ENCODE measurements around the gene ST6GALNAC2.

ST6GALNAC2 gene

DNA sequence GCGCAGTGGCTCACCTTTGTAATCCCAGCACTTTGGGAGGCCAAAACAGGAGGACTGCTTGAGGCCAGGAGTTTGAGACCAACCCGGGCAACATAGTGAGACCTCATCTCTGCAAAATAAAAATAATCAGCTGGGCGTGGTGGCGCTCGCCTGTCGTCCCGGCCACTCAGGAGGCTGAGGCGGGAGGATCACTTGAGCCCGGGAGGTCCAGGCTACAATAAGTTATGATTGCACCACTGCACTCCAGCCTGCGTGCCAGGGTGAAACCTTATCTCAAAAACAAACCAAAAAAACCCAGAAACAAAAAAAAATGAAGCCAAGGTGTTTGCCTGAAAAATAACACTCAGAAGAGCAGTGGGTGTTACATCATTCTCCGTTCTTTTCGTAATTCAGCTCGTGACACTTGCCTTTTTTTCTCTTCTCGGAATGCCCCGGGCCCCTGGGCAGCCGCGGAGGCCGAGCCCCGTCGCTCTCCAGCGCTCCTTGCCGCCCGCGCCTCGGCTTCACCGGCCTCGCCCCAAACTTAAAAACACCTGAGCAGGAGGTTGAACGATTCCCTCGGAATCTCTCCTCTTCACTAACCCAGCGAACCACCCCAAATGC lies 28.8 kb downstream of the ST6GALNAC2 start:
- no peak for DNase-seq (ENCODE audit: low read depth in 2 of 2)

DNA sequence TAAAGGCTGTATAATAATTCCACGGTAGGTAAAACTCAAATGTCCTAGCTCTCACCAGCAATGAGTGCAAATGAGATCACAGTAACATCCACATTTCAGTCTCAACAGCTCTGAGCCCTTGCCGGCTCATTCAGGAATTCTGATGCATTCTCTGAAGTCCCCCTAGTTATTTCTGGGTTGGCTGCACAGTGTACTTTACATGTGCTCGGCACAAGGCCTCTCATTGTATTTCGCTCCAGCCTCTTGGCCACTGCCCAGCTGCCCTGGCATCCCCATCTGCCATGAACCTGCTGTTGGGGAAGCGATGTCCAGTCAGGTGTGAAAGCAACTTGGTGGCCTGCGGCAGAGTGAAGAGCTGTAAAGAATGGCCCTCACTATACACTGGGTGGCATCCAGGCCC lies 31.5 kb downstream of the ST6GALNAC2 start:
- no peak for DNase-seq (ENCODE audit: low read depth in 2 of 2)

DNA sequence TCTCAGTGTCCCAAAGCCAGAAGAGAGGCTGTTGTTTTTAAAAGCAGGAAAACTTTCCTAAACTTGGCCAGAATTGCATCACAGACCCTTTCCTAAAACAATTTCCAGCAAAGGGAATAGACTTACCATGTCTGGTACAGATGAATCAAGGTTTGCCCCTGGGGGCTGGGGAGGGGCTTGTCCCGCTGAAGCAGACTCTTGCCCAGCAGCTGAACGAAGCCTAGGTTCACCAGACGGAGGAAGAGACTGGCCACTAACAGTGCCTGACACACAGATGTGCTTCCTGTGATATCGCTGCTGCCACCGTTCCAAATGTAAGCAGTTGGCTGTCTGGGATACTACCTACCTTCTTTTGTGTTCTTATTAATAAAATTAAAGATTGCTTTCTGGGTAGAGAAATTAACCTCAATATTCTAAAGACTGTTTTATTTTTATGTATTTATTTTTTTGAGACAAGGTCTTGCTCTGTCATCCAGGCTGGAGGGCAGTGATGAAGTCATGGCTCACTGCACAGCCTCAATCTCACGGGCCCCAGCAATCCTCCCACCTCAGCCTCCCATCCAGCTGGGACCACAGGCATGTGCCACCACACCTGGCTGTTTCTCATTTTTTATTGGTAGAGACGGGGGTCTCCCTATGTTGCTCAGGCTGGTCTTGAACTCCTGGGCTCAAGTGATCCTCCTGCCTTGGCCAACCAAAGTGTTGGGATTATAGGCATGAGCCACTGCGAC lies 32.3 kb downstream of the ST6GALNAC2 start:
- no peak for DNase-seq (ENCODE audit: low read depth in 2 of 2)

DNA sequence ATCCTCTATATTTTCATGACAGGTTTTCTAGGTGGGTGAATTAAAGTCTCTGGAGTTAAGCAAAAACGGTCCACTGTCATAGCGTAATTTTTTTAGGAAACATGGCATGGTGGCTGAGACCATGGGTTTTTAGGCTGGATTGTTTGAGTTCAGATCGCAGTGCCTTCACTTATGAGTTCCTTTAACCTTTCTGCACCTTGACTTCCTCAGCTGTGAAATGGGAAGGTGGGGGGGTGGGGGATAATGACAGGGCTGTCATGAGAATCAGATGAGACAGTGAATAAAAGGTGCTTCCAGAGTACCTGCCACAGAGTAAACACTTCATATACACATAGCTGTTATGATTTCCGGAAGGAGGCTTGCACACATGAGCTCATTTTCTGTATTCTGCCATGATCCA lies 34.0 kb downstream of the ST6GALNAC2 start:
- no peak for DNase-seq (ENCODE audit: low read depth in 2 of 2)

DNA sequence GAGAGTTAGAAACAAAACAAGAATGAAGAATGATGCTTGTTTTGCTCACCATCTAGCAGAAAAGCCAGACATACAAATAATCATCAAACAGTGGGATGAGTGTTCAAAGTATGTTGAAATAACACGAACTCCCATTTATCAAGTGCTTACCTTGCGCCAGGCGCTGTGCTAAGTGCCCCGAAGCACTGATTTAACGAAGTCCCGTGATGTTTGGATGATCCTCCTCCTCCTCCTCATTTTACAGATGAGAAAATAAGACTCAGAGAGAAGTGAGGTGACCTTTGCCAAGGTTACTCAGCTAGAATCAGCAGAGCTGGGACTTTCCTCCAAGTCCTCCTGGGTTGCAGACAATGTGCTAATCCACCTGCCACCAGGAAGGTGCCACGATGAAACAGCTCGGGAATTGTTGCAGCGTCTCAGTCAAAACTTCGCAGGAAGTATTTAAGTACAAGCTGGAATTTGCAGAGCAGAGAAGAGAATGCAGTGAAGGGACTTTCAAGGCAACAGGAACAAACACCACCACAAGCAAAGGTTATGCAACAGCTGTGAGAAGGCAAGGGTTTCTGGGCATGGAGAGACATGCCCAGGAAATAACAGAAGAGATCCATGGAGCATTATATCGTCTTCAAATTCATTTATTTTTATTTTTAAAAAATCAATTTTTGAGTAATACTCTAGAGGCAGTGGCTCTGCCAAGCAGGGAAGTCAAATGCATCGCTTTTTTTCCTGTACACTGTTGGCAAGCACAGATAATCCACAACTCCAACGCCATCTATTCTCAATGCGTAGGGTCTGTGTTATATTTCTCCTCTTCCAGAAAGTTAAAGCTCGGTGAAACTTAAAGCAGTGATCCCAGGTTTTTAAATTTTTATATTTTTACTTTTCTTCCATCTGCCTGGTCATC lies 34.7 kb downstream of the ST6GALNAC2 start:
- DNase-seq (ENCODE audit: low read depth in 2 of 2) = no peak

DNA sequence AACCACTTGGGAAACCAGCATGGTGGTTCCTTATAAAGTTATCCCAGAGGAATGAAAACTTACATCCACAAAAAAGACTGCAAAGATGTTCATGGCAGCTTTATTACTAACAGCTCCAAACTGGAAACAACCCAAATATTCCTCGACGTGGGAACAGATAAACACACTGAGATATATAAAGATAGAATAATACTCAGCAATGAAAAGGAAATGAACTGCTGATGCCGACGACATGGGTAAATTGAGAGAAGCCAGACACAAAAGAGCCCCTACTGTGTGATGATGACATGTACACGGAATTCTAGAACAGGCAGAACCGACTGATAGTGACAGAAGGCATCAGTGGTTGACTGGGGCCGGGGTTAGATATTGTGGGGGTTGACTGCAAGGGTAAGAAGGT lies 36.1 kb downstream of the ST6GALNAC2 start:
- DNase-seq (ENCODE audit: low read depth in 2 of 2) = no peak

DNA sequence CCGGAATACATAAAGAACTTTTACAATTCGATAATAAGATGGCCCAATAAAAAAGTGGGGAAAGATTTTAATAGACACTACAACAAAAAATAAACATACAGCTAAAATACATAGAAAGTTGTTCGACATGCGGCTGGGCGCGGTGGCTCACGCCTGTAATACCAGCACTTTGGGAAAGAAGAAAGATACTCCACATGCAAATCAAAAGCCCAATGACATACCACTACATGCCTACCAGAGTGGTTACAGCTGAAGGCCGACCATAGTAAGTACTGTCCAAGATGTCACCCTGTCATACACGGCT lies 36.5 kb downstream of the ST6GALNAC2 start:
- no peak for DNase-seq (ENCODE audit: low read depth in 2 of 2)

DNA sequence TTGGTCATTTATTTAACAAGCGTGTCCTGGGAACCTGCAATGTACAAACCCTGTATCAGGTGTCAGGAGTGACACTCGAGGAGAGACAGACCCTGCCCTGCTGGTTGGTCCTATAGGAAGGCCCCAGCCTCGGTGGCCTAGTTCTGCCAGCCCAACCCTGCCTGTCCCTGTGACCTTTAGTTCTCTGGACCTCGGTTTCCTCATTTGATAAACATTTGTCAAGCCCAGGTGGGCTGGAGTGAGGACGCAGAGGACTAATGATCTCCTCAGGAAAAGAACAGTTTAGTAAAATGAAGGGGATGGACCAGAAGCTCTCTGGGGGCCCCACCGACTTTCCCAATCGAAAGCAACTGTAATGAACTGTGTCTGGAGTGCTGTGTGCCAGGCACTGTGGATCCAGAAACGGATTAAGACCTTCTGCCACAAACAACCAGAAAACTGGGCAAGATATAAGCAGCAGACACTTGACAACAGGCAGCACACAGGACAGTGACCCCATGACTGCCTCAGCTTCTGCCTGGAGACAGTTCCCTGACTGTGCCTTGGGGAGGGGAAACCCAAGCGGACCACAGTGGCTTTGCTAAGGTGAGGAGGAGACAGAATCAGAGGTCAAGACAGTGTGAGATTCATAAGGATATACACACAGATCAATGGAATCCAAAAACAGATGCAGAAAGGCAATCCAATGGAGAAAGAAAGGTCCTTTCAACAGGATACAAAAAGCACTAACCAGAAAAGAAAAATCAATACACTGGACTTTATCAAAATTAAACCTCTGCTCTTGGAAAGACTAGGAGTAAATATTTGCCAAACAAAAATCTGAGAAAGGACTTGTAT lies 37.1 kb downstream of the ST6GALNAC2 start:
- no peak for DNase-seq (ENCODE audit: low read depth in 2 of 2)

DNA sequence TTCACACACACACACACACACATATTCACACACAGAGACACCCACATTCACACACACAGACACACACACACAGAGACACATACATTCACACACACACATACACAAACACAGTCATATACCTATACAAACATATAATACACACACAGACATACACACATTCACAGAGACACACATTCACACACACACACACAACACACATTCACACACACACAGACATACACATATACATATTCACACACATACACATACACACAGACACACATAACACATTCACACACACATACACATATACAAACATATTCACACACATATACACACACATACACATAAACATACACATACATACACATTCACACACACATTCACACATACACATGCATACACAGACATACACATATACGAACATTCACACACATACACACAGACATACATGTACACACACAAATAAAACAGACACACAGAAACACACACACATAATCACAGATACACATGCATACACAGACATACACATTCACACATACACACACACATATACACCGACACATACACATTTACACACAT lies 37.9 kb downstream of the ST6GALNAC2 start:
- DNase-seq (ENCODE audit: low read depth in 2 of 2) = no peak

DNA sequence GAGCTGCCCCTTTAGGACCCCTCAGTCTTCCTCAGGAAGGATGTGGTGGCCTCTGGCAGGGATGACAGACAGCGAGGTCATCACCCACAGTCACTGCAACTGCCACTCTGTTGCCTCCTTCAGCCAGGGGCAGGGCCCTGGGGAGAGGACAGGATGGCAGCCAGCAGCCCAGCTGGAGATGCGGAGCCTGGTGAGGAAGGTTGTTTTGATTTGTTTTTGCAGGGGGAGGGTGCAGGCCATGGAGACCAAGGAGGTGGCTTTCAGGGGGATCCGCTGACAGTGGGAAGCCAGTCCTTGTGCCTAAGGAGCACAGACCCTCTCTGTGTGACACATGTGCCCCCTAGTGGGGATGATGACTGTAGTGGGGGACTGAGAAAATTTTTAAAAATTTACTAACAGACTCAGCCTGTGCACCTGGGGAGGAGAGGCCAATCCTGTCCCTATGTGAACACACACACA lies 38.4 kb downstream of the ST6GALNAC2 start:
- DNase-seq (ENCODE audit: low read depth in 2 of 2) = no peak

DNA sequence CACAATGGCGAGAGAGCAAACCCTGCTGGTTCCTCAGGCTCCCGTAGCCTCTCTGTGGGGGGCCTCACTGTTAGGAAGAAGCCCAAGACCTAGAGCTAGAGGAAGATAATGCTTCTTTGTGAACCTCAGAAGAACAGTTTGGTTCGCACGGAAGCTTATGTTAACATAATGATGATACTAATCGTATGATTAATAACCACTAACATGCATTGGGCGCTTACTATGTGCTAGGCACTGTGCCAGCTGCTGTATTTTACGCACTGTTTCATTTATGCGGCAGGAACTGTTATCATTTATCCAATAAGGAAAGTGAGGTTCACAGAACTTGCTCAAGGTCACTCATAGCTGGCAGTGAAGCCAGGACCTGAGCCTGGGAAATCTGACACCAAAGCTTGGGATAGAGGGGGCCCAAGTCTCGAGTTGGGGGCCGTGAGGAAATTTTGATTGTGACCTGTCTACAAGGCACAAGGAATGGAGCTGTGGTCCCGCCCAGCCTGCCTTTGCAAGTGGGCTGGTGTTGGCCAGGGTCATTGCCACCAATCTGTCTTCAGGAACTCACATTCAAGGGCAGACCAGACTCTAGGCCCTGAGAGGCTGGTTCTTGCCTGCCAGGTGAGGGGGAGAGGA lies 39.0 kb downstream of the ST6GALNAC2 start:
- DNase-seq (ENCODE audit: low read depth in 2 of 2) = no peak

DNA sequence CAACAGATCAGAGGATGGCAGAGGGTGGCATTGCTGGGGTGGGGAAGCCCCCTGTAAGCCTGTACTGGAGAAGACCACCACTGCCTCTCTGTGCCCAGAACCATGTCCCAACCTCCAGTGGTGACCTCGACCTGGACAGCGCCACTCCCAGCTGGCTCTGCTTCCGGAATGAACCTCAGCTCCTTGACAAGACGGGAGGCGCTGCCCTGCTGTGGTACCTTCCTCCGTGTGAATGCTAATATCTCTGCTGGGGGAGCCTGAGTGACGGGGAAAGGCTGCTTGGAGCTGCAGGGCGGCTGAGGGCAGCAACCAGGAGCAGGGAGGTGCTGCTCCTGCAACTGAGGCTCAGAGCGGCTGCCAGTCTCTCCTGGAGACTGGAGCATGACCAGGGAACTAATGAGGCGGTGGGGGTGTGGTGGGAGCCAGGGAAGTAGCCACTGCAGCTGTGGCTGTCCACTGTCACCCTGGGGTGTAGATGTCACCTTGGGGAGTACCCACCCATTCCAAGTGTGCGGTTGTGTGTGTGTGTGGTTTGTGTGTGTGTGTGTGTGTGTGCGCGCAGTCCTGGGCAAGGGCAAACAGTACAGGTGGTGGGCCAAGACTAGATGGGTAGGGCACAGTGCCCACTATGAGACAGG lies 39.6 kb downstream of the ST6GALNAC2 start:
- DNase-seq (ENCODE audit: low read depth in 2 of 2) = no peak

DNA sequence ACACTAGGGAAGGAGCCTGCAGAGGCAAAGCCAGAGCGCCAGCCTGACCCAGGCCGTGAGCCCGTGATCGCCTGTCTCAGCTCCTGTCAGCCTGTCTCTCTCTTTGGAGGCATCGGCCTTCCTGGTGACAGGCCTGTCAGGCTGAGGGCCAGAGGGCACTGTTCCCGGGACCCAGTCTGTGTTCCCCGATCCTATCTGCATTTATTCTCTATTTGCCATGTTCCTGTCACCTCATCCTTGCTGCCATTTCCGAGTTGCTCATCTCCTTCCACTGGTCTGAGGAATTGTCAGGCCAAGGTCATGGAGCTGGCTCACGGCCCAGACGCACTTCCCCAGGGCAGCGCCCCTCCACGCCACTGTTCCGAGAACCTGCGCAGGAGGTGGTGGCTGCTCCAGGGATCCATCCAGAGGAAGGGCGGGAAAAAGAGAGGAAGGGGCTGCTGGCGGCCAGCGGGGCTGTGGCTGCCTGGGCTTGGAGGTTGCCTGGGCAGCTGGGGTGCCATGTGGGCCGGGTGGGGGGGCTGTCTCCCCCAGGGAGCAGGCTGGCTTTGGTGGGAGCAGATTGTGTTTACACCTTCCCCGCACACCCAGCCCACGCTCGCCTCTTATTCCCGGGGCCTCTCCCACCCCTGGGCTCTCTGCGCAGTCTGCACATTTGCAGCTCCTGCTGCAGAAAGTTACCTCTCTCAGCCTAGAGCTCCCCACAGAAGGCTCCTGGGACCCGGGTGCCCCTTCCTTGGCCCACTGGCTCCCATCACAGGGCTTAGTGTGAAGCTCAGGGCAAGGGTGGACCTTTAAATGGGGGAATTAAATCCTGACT lies 40.9 kb downstream of the ST6GALNAC2 start:
- no peak for DNase-seq (ENCODE audit: low read depth in 2 of 2)

DNA sequence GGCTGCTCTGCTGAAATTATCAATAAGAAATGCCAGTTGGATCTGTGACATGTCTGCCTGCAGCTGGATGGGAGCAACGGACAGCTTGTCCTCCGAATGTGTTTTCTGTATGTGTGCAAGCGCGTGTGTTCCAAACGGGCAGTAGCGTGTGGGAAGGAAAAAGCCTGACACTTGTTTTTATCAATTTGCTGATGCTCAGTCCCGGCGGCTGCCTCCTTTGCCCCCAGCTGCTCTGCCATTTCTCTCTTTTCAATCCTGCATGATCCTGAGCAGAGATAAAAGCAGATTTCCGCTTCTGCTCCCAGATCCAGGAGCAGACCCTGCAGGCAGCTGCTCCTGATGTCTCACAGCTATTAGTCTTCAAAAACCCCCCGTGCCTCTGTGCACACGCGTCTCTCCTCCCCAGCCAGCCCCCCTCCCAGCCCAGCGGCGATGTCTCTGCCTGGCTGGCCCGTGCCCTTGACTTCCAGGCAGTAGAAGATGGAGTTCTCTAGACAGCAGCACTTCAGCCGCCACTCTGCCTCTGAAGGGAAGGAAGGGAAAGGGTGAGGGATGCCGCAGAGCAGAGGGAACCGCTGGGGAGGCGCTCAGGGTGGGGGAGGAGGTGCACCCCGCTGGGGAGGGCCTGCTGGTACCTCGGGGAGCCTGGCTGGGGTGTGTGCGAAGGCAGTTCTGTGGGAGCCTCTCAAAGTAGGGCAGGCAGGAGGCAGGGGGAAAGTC lies 41.7 kb downstream of the ST6GALNAC2 start:
- no peak for DNase-seq (ENCODE audit: low read depth in 2 of 2)

DNA sequence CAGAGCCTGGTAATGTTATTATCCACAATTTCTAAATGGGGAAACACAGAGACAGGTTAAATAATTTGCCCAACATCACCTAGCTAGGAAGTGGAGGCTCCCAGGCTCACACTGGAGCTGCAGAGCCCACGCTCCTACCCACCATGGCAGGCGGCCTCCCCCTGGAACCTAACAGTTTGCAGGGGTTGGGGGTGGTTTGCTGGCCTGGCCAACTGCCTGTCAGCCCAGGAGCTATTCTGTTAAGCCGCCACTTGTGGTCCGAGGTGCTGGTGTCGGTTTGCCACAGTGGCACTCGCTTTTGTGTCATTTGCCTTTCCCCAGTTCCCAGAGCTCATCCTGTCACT lies 42.2 kb downstream of the ST6GALNAC2 start:
- no peak for DNase-seq (ENCODE audit: low read depth in 2 of 2)

DNA sequence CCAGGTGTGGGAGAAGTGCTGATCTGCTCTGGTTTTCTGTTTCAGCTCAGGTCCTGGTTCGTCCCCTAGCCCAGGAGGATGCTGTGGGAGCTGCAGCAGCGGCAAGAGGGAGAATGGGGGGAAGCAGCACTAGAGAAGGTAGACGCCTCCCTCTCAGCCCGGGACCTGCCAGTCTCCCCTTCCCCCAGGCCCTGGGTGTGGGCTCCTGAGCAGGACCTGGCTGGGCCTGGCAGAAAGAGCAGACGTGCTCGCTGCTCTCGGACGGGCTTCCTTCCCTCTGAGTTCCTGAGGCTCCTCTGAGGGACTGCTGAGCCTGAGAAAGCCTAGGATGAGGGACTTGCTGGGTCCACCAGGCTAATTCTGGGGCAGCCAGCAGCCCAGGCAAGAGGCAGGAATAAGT lies 42.7 kb downstream of the ST6GALNAC2 start:
- no peak for DNase-seq (ENCODE audit: low read depth in 2 of 2)

DNA sequence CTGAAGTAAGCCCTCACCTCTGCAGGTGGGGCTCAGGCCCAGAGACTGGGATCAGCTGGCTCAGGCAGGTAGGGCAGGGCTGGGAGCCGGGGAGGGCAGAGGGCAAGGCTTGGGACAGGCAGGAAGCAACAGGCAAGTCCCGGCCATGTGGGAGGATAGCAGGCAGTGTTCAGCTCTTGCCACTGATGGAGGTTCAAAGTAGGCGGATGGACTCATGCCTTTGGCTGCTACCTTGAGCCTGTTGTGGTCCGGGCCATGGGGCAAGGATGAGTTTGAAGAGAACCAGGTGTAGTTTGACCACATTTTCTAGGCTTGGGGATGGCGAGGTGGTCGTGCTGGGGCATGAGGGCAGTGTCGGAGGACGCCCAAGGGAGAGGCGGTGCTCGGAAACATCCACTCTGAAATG lies 43.1 kb downstream of the ST6GALNAC2 start:
- DNase-seq (ENCODE audit: low read depth in 2 of 2) = no peak

DNA sequence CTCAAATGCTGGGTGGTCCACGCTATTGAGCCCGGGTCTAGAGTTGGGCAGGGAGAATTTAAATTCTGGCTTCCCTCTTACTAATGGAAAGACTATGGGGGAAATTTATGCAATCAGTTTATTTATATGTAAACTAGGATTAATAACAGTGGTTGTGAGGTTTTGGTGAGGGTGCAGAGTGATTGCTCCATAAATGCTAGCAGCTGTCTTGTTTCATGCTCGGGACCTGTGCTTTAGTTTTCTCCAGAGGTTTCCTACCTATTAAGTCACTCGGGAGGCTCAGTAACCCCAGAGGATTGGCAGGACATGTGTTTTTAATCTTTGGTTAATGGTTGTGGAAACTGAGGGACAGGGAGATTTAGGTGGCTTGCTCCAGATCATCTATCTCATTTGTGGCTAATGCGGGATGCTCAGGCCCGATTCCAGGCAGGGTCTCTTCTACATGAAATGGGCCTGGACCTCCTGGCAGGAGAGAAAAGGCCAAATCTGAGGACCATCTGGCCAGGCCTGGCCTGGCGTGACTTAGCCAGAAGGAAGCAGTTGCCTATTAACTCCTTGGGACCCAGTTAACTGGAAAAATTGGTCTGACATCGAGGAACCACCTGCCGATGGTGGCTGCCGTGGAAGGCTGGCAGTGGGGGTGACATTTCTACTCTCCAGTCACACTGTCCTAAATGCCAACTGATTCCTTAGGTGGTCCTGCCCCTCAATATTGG lies 43.8 kb downstream of the ST6GALNAC2 start:
- no peak for DNase-seq (ENCODE audit: low read depth in 2 of 2)

Data from stimulated activated CD4-positive, alpha-beta T cell treated with anti-CD3 and anti-CD28 coated beads, Interleukin-12 subunit alpha, Interleukin-12 subunit beta, amount 100 ng/mL, for 24 hours (primary cell).